Purkinje cell (primary cell): ENCODE results near the gene LMNTD2. TPM values are rescaled to one million over a fixed set of nuclear protein-coding genes. Genes with fewer than 3 reads are reported as not detected.

Experiments
- polyA plus RNA-seq: library from polyadenylated mRNA; unstranded; fragments of >200 nt; fragmentation: Nextera tagmentation; gene quantifications from 2 replicates; pipeline ENCODE4 v1.2.1, GENCODE V29; 2014

Gene LMNTD2
- polyA plus RNA-seq = not detected in 2 replicates

DNA sequence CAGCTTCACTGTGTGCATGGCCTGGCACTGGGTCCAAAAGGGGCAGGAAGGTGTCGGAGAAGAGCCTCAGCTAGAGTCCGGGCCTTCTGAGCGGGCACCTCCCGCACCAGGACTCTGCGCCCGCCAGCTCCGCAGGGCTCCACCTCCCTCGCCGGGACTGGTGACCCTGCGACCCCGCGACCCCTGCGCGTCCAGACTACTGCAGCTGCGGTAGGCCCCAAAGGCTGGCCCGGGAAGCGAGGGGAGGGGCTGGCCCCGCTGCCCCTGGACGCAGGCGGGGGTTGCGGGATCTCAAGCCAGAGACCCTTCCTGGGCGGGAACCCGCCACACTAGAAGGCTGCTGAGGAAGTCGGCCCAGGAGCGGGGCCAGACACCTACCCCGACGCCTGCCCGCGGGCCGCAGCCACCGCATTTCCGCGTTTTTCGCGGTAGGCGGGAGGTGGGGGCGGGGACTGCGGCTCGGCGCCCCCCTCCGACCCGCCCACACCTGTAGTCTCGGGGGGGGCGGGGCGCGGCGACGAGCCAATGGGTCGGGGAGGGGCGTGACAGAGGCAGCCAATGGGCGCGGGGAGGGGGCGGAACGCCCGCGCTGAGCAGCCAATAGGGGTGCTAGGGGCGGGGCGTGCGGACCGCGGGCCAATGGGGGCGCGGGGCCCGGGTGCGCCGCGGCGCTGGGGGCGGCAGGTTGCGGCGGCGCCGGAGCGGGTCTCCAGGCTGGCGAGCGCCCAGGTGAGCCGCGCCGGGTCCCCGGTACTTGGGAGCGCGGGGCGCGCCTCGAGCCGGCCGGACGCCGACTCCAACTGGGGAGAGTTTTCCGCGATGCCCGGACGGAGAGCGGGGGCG lies at the start of gene LMNTD2, which contains the start of gene RASSF7:
Gene LMNTD2 (minus strand): TSS at position 434 of the 843 bp plus-strand sequence. CDS start 22 bp downstream, at position 412.
Gene RASSF7 (plus strand): TSS at position 666 of the 843 bp plus-strand sequence. CDS start 799 bp downstream, outside the sequence.

DNA sequence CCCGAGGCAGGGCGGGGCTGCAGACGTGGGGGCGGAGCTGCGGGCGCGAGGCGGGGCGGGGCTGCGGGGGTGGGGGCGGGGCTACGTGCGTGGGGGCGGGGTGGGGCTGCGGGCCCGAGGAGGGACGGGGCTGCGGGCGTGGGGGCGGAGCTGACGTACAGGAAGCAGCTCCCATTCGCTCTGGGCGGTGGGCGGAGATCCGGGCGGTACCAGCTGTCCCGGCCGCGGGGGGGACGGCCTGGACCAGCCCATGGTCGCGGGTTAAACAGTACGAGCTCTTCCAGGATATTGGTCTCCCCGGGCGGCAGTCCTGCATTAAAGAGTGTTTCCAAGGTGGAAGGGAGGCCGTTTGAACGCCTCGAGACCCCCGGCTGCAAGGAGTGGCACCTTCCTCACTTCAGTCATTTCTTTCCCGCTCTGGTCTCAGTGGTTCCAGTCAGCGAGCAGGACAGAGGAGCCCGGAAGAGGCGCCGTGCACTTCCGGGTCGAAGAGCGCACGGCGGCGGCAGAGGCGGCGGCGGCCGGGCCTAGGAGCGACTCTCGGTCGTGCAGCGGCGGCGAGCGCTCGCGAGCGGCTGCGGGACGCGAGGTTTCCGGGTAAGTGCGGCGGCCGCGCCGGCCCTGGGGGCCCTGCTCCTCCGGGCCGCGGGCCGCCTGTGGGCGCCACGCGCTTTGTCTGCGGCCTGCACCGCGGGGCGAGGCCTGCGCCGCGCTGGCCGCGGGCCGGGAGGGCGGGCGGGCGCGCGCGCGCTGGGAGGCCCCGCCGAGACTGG lies 15.6 kb upstream of the LMNTD2 start, which contains the start of gene PHRF1:
Gene PHRF1 (plus strand): TSS at position 475 of the 773 bp plus-strand sequence. CDS start 5,043 bp downstream, outside the sequence.

DNA sequence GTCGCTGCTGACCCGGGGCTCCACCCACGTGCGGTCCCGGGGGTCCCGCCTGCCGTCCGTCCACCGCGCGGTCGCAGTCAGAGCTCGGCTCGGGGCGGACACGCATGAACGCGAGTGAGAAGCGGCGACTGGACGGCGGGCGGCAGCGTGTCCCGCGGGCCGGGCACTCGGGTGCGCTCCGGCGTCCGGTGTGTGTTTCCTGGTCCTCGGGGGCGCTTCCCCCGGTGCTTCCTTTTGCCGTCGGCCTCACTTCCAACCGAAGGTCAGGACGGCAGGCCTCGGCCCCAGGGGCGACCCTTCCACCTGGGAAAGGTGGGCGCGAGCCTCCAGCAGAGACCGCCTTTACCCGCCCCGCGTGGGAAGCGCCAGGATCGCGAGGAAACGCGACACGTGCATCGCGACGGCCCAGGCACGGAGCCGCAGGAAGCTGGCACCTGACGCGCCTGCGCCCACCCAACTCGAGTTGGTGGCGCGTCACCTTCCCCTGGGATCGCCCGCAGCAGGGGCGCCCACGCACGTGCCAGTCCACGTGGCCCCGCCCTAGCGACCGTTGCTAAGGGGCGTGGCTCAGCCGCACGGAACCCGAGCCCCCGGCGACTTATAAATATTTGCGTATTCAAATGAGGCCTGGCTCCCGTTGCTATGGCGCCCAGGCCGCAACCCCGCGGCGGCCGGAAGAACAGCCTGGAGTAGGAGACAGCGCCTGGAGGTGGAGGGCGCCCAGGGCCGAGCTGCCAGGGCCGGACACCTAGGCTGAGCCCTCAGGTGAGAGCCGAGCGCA lies 23.5 kb downstream of the LMNTD2 start, which contains the start of gene LRRC56:
Gene LRRC56 (plus strand): TSS at position 687 of the 781 bp plus-strand sequence. CDS start 3,158 bp downstream, outside the sequence.

GRCh38 chr11:535519-536454 lies 24.8 kb downstream of the LMNTD2 start, which contains the start of gene HRAS:
Gene HRAS (minus strand): TSS chr11:535576.

GRCh38 chr11:506995-507726 lies 53.4 kb downstream of the LMNTD2 start, which contains the start of gene RNH1:
Gene RNH1 (minus strand): TSS chr11:507242. CDS start chr11:502162, 5,080 bp downstream.

Other genes starting within 250 kb of the LMNTD2 start
- gene IFITM1, start 246.7 kb downstream of the LMNTD2 start, polyA plus RNA-seq = 3.2 and 3.6 TPM in 2 replicates
- 33.2 and 34.1 TPM in 2 replicates for gene IFITM3, start 239.9 kb downstream of the LMNTD2 start, polyA plus RNA-seq
- 0.56 and 5.0 TPM in 2 replicates for gene B4GALNT4, start 191.2 kb downstream of the LMNTD2 start, polyA plus RNA-seq
- not detected in 2 replicates for gene PKP3, start 166.5 kb downstream of the LMNTD2 start, polyA plus RNA-seq
- 3.0 TPM in 2 replicates for gene SIGIRR, start 145.7 kb downstream of the LMNTD2 start, polyA plus RNA-seq
- not detected in 2 replicates for gene ANO9, start 118.7 kb downstream of the LMNTD2 start, polyA plus RNA-seq
- 2.3 and 3.5 TPM in 2 replicates for gene PTDSS2, start 110.5 kb downstream of the LMNTD2 start, polyA plus RNA-seq
- gene RNH1, start 53.5 kb downstream of the LMNTD2 start, polyA plus RNA-seq = 12.8 and 13.2 TPM in 2 replicates
- gene HRAS, start 25.2 kb downstream of the LMNTD2 start, polyA plus RNA-seq = 19.5 and 37.7 TPM in 2 replicates
- gene LRRC56, start 23.2 kb downstream of the LMNTD2 start, polyA plus RNA-seq = 0.13 TPM in 1 of 2 replicates, not detected in the other
- gene RASSF7, start 232 bp upstream of the LMNTD2 start, polyA plus RNA-seq = 1.6 and 3.9 TPM in 2 replicates
- 0.19 and 0.35 TPM in 2 replicates for gene PHRF1, start 15.7 kb upstream of the LMNTD2 start, polyA plus RNA-seq
- not detected in 2 replicates for gene IRF7, start 55.2 kb upstream of the LMNTD2 start, polyA plus RNA-seq
- gene CDHR5, start 64.2 kb upstream of the LMNTD2 start, polyA plus RNA-seq = not detected in 2 replicates
- gene SCT, start 66.4 kb upstream of the LMNTD2 start, polyA plus RNA-seq = not detected in 2 replicates
- gene DRD4, start 76.5 kb upstream of the LMNTD2 start, polyA plus RNA-seq = not detected in 2 replicates
- 10.8 and 19.0 TPM in 2 replicates for gene DEAF1, start 134.5 kb upstream of the LMNTD2 start, polyA plus RNA-seq
- 31.2 and 39.5 TPM in 2 replicates for gene TMEM80, start 135.1 kb upstream of the LMNTD2 start, polyA plus RNA-seq
- gene EPS8L2, start 145.5 kb upstream of the LMNTD2 start, polyA plus RNA-seq = 73.8 and 170 TPM in 2 replicates
- 40.4 and 72.7 TPM in 2 replicates for gene TALDO1, start 186.7 kb upstream of the LMNTD2 start, polyA plus RNA-seq
- gene GATD1, start 216.7 kb upstream of the LMNTD2 start, polyA plus RNA-seq = 1.9 and 5.7 TPM in 2 replicates
- gene CEND1, start 229.4 kb upstream of the LMNTD2 start, polyA plus RNA-seq = 14.7 and 20.2 TPM in 2 replicates
- 4.6 and 6.6 TPM in 2 replicates for gene SLC25A22, start 237.5 kb upstream of the LMNTD2 start, polyA plus RNA-seq
- 0.95 and 0.99 TPM in 2 replicates for gene PIDD1, start 244.5 kb upstream of the LMNTD2 start, polyA plus RNA-seq
- 295 and 369 TPM in 2 replicates for gene RPLP2, start 249.2 kb upstream of the LMNTD2 start, polyA plus RNA-seq